RWPE1 (cell line): ENCODE data around the gene ELF4.
"Not testable (repeated sequence)": the region's sequence is repeated elsewhere in the genome, so short reads cannot be mapped to it uniquely, and the experiment has no call there.

Experiments
- CTCF ChIA-PET: fragments of 350-600 bp; sonication (Branson Sonifier 250); formaldehyde crosslinking; extraction: SDS; loops from one replicate; lab custom pipeline; 2021; lab: Yijun Ruan, JAX
- POLR2A ChIA-PET: fragments of 400-600 bp; formaldehyde crosslinking; extraction: SDS; loops from one replicate; lab custom pipeline; 2020; ENCODE audit warnings: antibody characterized with exemption; ENCODE audit not compliant: low non-redundant PET; lab: Yijun Ruan, JAX
- DNase-seq: peaks from one replicate; pipeline ENCODE4 v3.0.0; 2012; ENCODE audit warnings: low spot score
- H3K27ac ChIP-seq: fragments of 450-650 bp; 2 replicates; pipeline ENCODE4 v1.5.1; 2017
- TF ChIP-seq, protein P1 (sequence below): fragments of 450-650 bp; conservative IDR thresholded peaks from 2 replicates; pipeline ENCODE4 v1.5.1; 2017; ENCODE audit warnings: low read depth, mild to moderate bottlenecking

ELF4 gene

DNA sequence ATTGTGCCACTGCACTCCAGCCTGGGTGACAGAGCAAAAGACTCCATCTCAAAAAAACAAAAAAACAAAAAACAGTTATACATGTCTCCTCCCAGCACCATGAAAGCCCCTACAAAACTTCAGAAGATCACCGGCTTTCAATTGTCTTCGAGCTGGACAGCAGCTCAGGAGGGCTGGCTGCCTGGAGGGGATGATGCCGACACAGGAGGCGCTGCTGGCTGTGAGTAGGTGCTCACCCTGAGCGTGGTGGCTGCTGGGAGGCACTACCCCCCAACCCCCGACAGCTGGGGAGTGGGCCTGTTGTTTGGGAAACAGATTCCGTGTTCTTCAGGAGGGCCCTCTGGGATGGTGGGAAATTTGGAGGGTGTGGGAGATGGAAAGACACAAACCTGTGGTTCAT is 6.9 kb upstream of the ELF4 start:
- DNase-seq, result no peak
- ChIA-PET POLR2A (no interaction called here), CTCF (interaction anchor here (0.7 to 1.4 kb wide), 2 partner anchors 37 to 58 kb away, joined by 3 to 4 read pairs; no protein-coding TSS in a partner anchor)
- peak overlapping the region; percentile 77 for H3K27ac ChIP-seq
- TF ChIP-seq, protein P1, sequence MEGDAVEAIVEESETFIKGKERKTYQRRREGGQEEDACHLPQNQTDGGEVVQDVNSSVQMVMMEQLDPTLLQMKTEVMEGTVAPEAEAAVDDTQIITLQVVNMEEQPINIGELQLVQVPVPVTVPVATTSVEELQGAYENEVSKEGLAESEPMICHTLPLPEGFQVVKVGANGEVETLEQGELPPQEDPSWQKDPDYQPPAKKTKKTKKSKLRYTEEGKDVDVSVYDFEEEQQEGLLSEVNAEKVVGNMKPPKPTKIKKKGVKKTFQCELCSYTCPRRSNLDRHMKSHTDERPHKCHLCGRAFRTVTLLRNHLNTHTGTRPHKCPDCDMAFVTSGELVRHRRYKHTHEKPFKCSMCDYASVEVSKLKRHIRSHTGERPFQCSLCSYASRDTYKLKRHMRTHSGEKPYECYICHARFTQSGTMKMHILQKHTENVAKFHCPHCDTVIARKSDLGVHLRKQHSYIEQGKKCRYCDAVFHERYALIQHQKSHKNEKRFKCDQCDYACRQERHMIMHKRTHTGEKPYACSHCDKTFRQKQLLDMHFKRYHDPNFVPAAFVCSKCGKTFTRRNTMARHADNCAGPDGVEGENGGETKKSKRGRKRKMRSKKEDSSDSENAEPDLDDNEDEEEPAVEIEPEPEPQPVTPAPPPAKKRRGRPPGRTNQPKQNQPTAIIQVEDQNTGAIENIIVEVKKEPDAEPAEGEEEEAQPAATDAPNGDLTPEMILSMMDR, result no peak

DNA sequence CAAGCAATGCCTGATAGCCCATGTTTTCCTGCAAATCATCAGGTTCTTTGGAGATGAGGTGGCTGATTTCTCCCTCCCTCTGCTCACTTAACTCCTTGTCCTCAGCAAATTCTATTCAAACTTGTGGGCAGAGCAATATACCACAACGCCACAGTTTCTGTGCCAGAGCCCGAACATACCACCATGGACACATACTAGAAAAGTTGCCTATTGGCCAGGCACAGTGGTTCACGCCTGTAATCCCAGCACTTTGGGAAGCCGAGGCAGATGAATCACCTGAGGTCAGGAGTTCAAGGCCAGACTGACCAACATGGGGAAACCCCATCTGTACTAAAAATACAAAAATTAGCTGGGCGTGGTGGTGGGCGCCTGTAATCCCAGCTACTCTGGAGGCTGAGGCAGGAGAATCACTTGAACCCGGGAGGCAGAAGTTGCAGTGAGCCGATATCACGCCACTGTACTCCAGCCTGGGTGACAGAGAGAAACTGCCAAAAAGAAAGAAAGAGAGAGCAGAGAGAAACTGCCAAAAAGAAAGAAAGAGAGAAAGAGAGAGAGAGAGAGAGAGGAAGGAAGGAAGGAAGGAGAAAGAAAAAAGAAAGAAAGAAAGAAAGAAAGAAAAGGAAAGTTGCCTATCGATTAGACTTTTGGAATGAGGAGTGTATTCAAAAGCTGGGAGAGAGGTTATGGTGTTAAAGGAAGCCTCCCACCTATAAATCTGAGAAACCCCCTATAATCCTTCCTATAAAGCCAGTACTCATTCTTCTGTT is 5.0 kb upstream of the ELF4 start:
- POLR2A ChIA-PET, DNase-seq, H3K27ac ChIP-seq: not testable (repeated sequence)
- CTCF ChIA-PET, result interaction anchor here (0.7 kb wide), 1 partner anchor 189 kb away, joined by 4 read pairs; no protein-coding TSS in a partner anchor

DNA sequence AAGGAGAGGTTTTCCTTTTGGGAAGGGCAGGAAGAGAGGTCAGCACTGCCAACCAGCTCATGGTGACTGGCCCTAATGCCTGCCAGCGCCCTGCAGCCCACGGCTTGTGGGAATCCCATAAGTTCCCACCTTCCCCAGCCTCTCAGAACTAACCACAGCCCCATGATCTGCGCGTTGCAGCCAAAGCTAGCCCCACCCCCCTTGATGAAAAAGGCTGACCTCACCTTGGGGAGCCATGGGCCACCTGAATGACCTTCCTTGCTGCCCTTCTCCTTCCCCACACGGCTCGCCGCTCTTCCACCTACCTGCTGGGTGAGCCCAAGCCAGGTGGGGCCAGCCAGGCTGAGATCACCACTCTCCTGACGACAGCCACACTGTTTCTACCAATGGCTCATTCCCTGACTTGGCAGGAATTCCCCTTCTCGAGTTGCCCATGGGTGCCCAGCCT is 3.9 kb upstream of the ELF4 start:
- H3K27ac ChIP-seq, result peak overlapping the region; percentile 75
- DNase-seq, result peak; percentile 42
- ChIA-PET CTCF (interaction anchor here (0.7 kb wide), 1 partner anchor 188 kb away, joined by 4 read pairs; no protein-coding TSS in a partner anchor), POLR2A (no interaction called here)
- TF ChIP-seq, protein P1, result no peak

DNA sequence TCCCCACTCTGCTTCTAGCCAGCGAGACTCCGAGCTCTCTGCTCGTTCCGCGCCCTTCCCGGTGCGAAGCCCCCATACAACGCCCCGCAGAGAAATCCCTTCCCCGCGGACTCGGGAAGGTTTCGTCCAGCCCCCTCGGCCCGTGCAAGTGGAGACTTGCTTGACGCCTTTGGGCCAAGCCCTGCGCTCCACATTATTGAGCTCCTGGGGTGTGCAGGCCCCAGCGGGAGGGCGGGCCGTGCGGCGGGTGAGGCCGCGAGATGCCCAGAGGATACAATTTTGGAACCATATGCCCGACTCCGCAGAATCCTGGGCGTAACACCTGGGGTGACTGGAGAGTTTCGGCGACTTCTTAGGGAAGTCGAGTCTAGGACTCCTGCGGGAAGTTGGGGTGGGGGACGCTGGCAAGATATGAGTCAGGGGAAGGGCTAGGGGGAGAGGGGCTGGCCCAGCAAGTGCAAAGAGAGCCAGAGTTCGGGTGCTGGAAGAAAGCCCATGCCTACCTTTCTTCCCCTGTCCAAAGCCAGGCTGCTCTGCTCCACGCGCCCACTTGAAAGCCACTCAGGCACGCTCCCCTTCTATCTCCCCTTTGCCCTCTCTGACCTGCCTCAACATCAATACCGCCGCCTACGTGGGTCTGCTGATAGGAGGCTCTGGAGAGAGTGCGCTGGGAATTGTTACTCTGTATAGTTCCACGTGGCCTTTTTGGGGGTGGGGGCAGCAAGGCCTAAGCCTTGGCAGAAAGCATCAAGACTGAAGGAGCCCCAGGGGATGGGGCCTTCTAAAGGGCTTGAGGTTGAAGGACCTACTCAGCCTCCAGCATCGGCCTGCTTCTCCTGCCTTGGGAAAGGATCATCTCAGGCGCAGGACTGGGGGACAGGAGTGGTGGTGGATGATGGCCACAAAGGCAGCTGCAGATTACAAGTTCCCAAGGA is 1.2 kb upstream of the ELF4 start:
- POLR2A ChIA-PET, result no interaction called here
- peak overlapping the region; percentile 97 for H3K27ac ChIP-seq
- DNase-seq, result peak; percentile 71
- CTCF ChIA-PET, result no interaction called here
- TF ChIP-seq, protein P1, result no peak

DNA sequence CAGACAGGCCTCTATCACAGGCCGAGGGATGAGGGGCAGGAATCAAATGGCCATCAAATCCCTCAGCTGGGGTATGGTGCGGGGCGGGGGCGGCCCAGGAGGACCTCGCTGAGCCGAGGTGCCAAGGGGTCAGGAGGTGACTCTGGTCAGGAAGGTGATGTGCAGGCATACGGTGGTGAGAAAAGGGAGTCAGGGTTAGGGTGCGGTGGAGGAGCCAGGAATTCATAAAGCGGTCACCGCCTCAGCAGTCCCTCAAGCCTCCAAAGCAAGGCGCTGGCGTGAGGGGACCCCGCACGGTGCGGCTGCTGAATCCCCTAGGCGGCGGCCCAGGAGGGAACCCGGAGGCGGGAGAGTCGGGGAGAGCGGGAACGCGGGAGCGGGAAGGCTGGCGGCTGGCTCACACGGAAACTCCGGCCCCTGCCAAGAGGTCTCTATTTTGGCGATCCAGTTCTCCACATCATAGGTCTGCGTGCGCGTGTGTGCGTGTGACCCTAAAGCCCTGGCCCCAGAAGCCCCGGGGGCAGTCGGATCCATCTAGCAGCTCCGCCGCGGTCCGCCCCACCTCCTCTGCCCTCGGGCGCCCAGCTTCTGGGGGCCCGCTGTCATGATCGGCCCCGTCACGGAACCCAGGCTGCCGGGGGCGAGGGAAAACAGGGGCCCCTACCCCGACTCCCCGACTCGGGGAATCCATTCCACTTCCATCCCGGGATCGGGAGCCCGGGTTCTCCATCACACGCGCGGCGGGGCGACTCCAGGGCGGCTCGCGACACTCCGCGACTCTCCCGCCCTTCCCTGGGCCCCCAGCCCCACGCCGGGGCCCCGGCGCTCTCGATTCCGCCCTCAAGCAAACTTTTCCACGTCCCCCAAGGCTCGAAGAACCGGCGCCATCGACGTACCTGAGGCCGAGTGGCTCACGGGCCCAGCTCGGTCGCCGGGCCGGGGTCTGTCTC is 593 bp downstream of the ELF4 start:
- no peak for DNase-seq
- ChIA-PET POLR2A (interaction anchor here (0.6 kb wide), 2 partner anchors 138 to 416 kb away, joined by 3 read pairs; no protein-coding TSS in a partner anchor), CTCF (interaction anchor here (1.0 kb wide), 1 partner anchor 9 kb away, joined by 3 read pairs; no protein-coding TSS in a partner anchor)
- TF ChIP-seq, protein P1, result no peak
- H3K27ac ChIP-seq, result peak overlapping the region; percentile 97
